HepG2 (cell line): ENCODE data around the gene PGC. TPM values are rescaled to one million over a fixed set of nuclear protein-coding genes. Genes with fewer than 3 reads are reported as not detected.
A peak's percentile ranks its signal among the peaks of the same experiment; 100 is the strongest.

ENCODE experiments used
- ADNP ChIP-seq: sonication (generic); formaldehyde crosslinking; IDR thresholded peaks from 2 replicates; pipeline ENCODE4 v1.4.0; 2020; ENCODE audit warnings: missing genetic modification reagents
- AGO2 ChIP-seq: fragments of 200-400 bp; formaldehyde crosslinking; optimal IDR thresholded peaks from 2 replicates; pipeline ENCODE3; 2017; ENCODE audit warnings: mild to moderate bottlenecking, low read depth, low read length, moderate library complexity
- CBX5 ChIP-seq: sonication (generic); formaldehyde crosslinking; IDR thresholded peaks from 2 replicates; pipeline ENCODE4 v1.4.0; 2020; ENCODE audit warnings: missing genetic modification reagents, borderline replicate concordance
- EP300 ChIP-seq, 3 experiments: sonication (generic) in 1 of 3; formaldehyde crosslinking in 1 of 3; IDR thresholded peaks; 2 replicates each; pipeline versions ENCODE4 v1.5.1 to v1.6.1; 2011 to 2020; ENCODE audit warnings: low read depth in 2 of 3, low read length in 2 of 3, borderline replicate concordance in 1 of 3, improper control_type of control experiment in 1 of 3, mild to moderate bottlenecking in 1 of 3, missing genetic modification reagents in 1 of 3, moderate library complexity in 1 of 3
- GATAD1 ChIP-seq: IDR thresholded peaks from 2 replicates; pipeline ENCODE4 v1.6.1; 2016; ENCODE audit warnings: missing genetic modification reagents, missing compliant biosample characterization
- HDAC2 ChIP-seq: sonication (generic); formaldehyde crosslinking; IDR thresholded peaks from 2 replicates; pipeline ENCODE4 v1.4.0; 2020; ENCODE audit warnings: missing genetic modification reagents
- MAFF ChIP-seq: IDR thresholded peaks from 2 replicates; pipeline ENCODE4 v1.6.1; 2011; ENCODE audit warnings: low read depth, low read length, improper control_type of control experiment
- MAFK ChIP-seq, 2 experiments: IDR thresholded peaks in 1 of 2; conservative IDR thresholded peaks in 1 of 2; 2 replicates each; pipeline ENCODE4 v1.6.1; 2011; ENCODE audit warnings: improper control_type of control experiment in 2 of 2, low read length in 2 of 2
- NFKBIZ ChIP-seq: IDR thresholded peaks from 2 replicates; pipeline ENCODE4 v1.6.1; 2018; ENCODE audit warnings: missing genetic modification reagents, missing compliant biosample characterization
- REPIN1 ChIP-seq: sonication (generic); formaldehyde crosslinking; IDR thresholded peaks from 2 replicates; pipeline ENCODE4 v1.8.0; 2022; ENCODE audit warnings: missing genetic modification reagents, low read depth, mild to moderate bottlenecking, borderline replicate concordance
- SMARCC2 ChIP-seq: fragments of 450-650 bp; IDR thresholded peaks from 2 replicates; pipeline ENCODE4 v1.6.1; 2017; ENCODE audit warnings: antibody characterized with exemption, mild to moderate bottlenecking
- SRSF4 ChIP-seq: fragments of 200-400 bp; formaldehyde crosslinking; IDR thresholded peaks from one replicate; pipeline ENCODE4 v1.6.1; 2018; ENCODE audit warnings: mild to moderate bottlenecking, low read depth, low read length, moderate library complexity; ENCODE audit not compliant: poor library complexity, severe bottlenecking
- ZKSCAN1 ChIP-seq: fragments of 150-350 bp; IDR thresholded peaks from 2 replicates; pipeline ENCODE4 v1.6.1; 2014; ENCODE audit warnings: low read length
- ZNF12 ChIP-seq: sonication (generic); formaldehyde crosslinking; IDR thresholded peaks from 2 replicates; pipeline ENCODE4 v1.5.0; 2020; ENCODE audit warnings: missing genetic modification reagents
- ZNF550 ChIP-seq: sonication (generic); formaldehyde crosslinking; IDR thresholded peaks from 2 replicates; pipeline ENCODE4 v1.4.0; 2020; ENCODE audit warnings: mild to moderate bottlenecking, missing genetic modification reagents, borderline replicate concordance
- ZNF776 ChIP-seq: sonication (generic); formaldehyde crosslinking; IDR thresholded peaks from 2 replicates; pipeline ENCODE4 v1.4.0; 2020; ENCODE audit warnings: mild to moderate bottlenecking, missing genetic modification reagents
- polyA plus RNA-seq, 8 experiments: library from polyadenylated mRNA; depleted of rRNA in 3 of 8; stranded (reverse) in 7 of 8; unstranded in 1 of 8; fragments of >200 nt; fragmentation: Illumina TruSeq in 4 of 8; extraction: Trizol in 4 of 8; gene quantifications; 2 replicates each; pipeline versions ENCODE4 v1.2.1 to v1.2.3, GENCODE V29; 2011 to 2016; ENCODE audit warnings: low read depth in 4 of 8, missing spikeins in 1 of 8, mixed read lengths in 1 of 8; ENCODE audit not compliant: insufficient read depth in 1 of 8
- total RNA-seq, 5 experiments: library from RNA; depleted of rRNA; stranded (reverse); fragments of >200 nt; fragmentation: Illumina TruSeq; extraction: Trizol; gene quantifications; 2 replicates each; pipeline ENCODE4 v1.2.3, GENCODE V29; 2016; ENCODE audit warnings: low read depth in 1 of 5
- TF ChIP-seq, protein P1 (sequence below): sonication (generic); formaldehyde crosslinking; IDR thresholded peaks from 2 replicates; pipeline ENCODE4 v1.4.0; 2020; ENCODE audit warnings: mild to moderate bottlenecking, low read depth, missing genetic modification reagents
- TF ChIP-seq, protein P2 (sequence below): sonication (generic); formaldehyde crosslinking; IDR thresholded peaks from 2 replicates; pipeline ENCODE4 v1.4.0; 2020; ENCODE audit warnings: mild to moderate bottlenecking, missing genetic modification reagents
- TF ChIP-seq, protein P3 (sequence below): IDR thresholded peaks from 2 replicates; pipeline ENCODE4 v1.6.1; 2016; ENCODE audit warnings: low read depth, control low read depth
- TF ChIP-seq, protein P4 (sequence below): sonication (generic); formaldehyde crosslinking; IDR thresholded peaks from 2 replicates; pipeline ENCODE4 v1.5.1; 2020; ENCODE audit warnings: missing genetic modification reagents, mild to moderate bottlenecking, borderline replicate concordance
- TF ChIP-seq, protein P5 (sequence below): sonication (generic); formaldehyde crosslinking; IDR thresholded peaks from 2 replicates; pipeline ENCODE4 v1.4.0; 2020; ENCODE audit warnings: missing genetic modification reagents; ENCODE audit errors: not compliant biosample characterization

The PGC gene
- total and polyA plus RNA-seq, 2 of the 13 experiments (the other 11 are each of a cell fraction or from before 2014, with no cell fraction given) = 426 to 502 TPM

DNA sequence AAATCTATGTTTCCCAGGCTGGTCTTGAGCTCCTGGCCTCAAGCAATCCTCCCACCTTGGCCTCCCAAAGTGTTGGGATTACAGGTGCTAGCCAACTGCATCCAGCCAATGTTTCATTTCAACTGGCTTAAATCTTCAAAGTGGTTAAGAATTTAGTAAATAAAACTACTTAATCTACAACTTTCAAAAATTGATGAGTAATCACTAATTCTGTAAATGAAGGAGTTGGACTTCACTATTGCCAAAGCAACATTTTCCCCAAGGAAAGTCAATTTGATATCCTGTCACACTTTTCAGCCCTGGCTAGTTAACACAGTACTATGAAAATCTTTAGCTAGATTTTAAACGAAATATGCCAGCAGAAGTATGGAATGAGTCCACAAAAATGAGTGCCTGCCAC lies 44.1 kb upstream of the PGC start (continued):
- TF ChIP-seq, protein P1, sequence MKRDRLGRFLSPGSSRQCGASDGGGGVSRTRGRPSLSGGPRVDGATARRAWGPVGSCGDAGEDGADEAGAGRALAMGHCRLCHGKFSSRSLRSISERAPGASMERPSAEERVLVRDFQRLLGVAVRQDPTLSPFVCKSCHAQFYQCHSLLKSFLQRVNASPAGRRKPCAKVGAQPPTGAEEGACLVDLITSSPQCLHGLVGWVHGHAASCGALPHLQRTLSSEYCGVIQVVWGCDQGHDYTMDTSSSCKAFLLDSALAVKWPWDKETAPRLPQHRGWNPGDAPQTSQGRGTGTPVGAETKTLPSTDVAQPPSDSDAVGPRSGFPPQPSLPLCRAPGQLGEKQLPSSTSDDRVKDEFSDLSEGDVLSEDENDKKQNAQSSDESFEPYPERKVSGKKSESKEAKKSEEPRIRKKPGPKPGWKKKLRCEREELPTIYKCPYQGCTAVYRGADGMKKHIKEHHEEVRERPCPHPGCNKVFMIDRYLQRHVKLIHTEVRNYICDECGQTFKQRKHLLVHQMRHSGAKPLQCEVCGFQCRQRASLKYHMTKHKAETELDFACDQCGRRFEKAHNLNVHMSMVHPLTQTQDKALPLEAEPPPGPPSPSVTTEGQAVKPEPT (CRISPR knock-in tag) = no peak
- TF ChIP-seq EP300 (IDR thresholded peaks at IDR 0.05; ENCODE audit: low read depth in 2 of 2, low read length in 2 of 2) = no peak
- TF ChIP-seq EP300 (CRISPR knock-in tag; IDR thresholded peaks at IDR 0.05; ENCODE audit: borderline replicate concordance) = no peak
- TF ChIP-seq, protein P2, sequence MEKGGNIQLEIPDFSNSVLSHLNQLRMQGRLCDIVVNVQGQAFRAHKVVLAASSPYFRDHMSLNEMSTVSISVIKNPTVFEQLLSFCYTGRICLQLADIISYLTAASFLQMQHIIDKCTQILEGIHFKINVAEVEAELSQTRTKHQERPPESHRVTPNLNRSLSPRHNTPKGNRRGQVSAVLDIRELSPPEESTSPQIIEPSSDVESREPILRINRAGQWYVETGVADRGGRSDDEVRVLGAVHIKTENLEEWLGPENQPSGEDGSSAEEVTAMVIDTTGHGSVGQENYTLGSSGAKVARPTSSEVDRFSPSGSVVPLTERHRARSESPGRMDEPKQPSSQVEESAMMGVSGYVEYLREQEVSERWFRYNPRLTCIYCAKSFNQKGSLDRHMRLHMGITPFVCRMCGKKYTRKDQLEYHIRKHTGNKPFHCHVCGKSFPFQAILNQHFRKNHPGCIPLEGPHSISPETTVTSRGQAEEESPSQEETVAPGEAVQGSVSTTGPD (CRISPR knock-in tag) = no peak
- TF ChIP-seq SMARCC2 = no peak
- TF ChIP-seq MAFK (conservative IDR thresholded peaks at IDR 0.05 in 1 of 2, IDR thresholded peaks at IDR 0.05 in 1 of 2; ENCODE audit: low read length in 2 of 2) = peak; percentile 96 to 98
- TF ChIP-seq AGO2 = peak; percentile 0
- no peak for TF ChIP-seq ZNF550 (CRISPR knock-in tag)
- no peak for TF ChIP-seq SRSF4
- TF ChIP-seq, protein P3, sequence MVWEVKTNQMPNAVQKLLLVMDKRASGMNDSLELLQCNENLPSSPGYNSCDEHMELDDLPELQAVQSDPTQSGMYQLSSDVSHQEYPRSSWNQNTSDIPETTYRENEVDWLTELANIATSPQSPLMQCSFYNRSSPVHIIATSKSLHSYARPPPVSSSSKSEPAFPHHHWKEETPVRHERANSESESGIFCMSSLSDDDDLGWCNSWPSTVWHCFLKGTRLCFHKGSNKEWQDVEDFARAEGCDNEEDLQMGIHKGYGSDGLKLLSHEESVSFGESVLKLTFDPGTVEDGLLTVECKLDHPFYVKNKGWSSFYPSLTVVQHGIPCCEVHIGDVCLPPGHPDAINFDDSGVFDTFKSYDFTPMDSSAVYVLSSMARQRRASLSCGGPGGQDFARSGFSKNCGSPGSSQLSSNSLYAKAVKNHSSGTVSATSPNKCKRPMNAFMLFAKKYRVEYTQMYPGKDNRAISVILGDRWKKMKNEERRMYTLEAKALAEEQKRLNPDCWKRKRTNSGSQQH = no peak
- TF ChIP-seq GATAD1 (CRISPR knock-in tag) = no peak
- TF ChIP-seq, protein P4, sequence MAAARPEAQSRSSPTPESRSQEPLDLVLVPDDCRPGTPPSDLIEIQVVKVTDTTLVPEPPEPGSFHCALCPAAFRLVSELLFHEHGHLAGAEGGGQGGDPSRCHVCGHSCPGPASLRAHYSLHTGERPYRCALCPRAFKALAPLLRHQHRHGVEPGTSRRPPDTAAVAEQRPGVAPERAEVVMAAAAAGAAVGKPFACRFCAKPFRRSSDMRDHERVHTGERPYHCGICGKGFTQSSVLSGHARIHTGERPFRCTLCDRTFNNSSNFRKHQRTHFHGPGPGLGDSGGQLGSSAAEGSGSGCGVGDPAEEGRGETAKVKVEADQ = no peak
- no peak for TF ChIP-seq ZNF776 (CRISPR knock-in tag)
- no peak for TF ChIP-seq NFKBIZ
- no peak for TF ChIP-seq ZNF12 (CRISPR knock-in tag)
- no peak for TF ChIP-seq ADNP
- no peak for TF ChIP-seq CBX5 (CRISPR knock-in tag)
- TF ChIP-seq HDAC2 (CRISPR knock-in tag) = no peak
- no peak for TF ChIP-seq REPIN1
- TF ChIP-seq, protein P5, sequence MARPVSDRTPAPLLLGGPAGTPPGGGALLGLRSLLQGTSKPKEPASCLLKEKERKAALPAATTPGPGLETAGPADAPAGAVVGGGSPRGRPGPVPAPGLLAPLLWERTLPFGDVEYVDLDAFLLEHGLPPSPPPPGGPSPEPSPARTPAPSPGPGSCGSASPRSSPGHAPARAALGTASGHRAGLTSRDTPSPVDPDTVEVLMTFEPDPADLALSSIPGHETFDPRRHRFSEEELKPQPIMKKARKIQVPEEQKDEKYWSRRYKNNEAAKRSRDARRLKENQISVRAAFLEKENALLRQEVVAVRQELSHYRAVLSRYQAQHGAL (CRISPR knock-in tag) = no peak
- TF ChIP-seq MAFF = peak; percentile 97
- no peak for TF ChIP-seq ZKSCAN1
